ENCODE data around the gene ATP23. TPM values are rescaled to one million over a fixed set of nuclear protein-coding genes. Genes with fewer than 3 reads are reported as not detected.

ATP23 gene
- total RNA-seq, 1 donor from 2014 or later, result 3.4 TPM

DNA sequence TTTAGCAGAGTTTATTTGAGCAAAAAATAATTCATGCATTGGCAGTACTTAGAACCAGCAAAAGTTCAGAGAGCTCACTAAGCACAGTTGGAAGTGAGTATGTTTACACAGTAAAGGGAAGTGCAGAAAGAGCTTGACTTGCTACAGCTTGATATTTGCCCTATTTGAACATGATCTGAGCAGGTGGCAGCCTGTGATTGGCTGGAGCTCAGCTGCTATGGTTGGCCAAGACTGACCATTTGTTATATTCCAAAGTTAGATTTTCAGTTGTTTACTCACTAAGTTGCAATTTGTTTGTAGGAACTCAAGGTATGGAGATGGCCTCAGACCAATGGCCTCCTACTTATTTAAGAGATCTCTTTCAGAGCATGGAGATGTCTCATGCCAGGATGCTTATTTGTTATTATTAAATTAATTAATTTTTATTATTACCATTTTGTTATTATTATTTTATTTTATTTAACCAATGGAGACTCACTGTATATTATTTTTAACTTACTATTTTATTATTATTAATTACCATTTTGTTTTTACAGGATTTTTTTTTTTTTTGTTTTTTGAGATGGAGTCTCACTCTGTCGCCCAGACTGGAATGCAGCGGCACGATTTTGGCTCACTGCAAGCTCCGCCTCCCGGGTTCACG, 49.0 kb downstream of the ATP23 start:
- no peak overlapping the region for H2AFZ ChIP-seq (ENCODE audit: low read depth, low read length)
- peaks cover 2% of the 10 kb centered on the region for H3K9me3 Mint-ChIP-seq (ENCODE audit: unreplicated experiment)
- no peak overlapping the region for H3K27ac Mint-ChIP-seq (ENCODE audit: unreplicated experiment)
- no peaks in the 10 kb centered on the region for H3K27me3 ChIP-seq (ENCODE audit: insufficient read depth, low read length)
- H3K27ac ChIP-seq (ENCODE audit: low read depth, low read length), result no peak overlapping the region
- no peak for FAIRE-seq
- peaks cover 5% of the 10 kb centered on the region for H3K27me3 Mint-ChIP-seq (ENCODE audit: low read depth, unreplicated experiment)
- DNase-seq (ENCODE audit: low read depth), result no peak
- no peaks in the 10 kb centered on the region for H3K36me3 ChIP-seq (ENCODE audit: insufficient read depth, low read length)
- no peak overlapping the region for H3K4me2 ChIP-seq (ENCODE audit: low read length)
- no peak overlapping the region for H3K9ac ChIP-seq (ENCODE audit: low read length)
- H3K36me3 Mint-ChIP-seq (ENCODE audit: low read depth, unreplicated experiment), result no peaks in the 10 kb centered on the region
- no peaks in the 10 kb centered on the region for H3K79me2 ChIP-seq (ENCODE audit: insufficient read depth, low read length)
- no peak overlapping the region for H3K4me3 ChIP-seq (ENCODE audit: insufficient read depth, low read depth, low read length)
- TF ChIP-seq EZH2 (IDR thresholded peaks at IDR 0.05; ENCODE audit: insufficient read depth, low read length), result no peak
- TF ChIP-seq, protein P1, sequence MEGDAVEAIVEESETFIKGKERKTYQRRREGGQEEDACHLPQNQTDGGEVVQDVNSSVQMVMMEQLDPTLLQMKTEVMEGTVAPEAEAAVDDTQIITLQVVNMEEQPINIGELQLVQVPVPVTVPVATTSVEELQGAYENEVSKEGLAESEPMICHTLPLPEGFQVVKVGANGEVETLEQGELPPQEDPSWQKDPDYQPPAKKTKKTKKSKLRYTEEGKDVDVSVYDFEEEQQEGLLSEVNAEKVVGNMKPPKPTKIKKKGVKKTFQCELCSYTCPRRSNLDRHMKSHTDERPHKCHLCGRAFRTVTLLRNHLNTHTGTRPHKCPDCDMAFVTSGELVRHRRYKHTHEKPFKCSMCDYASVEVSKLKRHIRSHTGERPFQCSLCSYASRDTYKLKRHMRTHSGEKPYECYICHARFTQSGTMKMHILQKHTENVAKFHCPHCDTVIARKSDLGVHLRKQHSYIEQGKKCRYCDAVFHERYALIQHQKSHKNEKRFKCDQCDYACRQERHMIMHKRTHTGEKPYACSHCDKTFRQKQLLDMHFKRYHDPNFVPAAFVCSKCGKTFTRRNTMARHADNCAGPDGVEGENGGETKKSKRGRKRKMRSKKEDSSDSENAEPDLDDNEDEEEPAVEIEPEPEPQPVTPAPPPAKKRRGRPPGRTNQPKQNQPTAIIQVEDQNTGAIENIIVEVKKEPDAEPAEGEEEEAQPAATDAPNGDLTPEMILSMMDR (IDR thresholded peaks at IDR 0.05; ENCODE audit: insufficient read depth, low read depth, low read length), result no peak
- H3K9me3 ChIP-seq (ENCODE audit: insufficient read depth, low read depth, low read length), result no peaks in the 10 kb centered on the region
- H3K4me3 Mint-ChIP-seq (ENCODE audit: unreplicated experiment), result no peak overlapping the region
- H3K4me1 ChIP-seq (ENCODE audit: insufficient read depth, low read length), result no peaks in the 10 kb centered on the region
- H3K4me1 Mint-ChIP-seq (ENCODE audit: low read depth, unreplicated experiment), result no peaks in the 10 kb centered on the region
- no peaks in the 10 kb centered on the region for H4K20me1 ChIP-seq (ENCODE audit: insufficient read depth, low read length)

DNA sequence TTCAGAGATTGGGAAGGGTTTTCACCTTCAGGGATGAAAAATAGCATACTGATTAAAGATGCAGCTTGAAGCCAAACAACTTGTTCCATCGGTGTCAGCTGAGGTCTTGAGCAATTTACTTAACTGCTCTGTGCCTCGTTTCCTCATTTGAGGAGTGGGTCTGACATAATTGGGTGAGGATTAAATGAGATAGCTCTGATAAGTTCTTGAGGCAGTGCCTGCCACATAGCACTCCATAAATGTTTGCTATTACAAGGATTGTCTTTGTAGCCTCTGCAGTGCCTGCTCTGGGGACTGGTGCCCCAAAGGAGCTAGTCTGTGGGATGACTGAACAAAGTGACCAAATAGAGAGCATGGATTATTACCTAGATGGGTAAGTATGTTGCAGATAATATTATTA, 50.6 kb downstream of the ATP23 start:
- no peak overlapping the region for H3K4me3 Mint-ChIP-seq (ENCODE audit: unreplicated experiment)
- H3K79me2 ChIP-seq (ENCODE audit: insufficient read depth, low read length), result no peaks in the 10 kb centered on the region
- peaks cover 5% of the 10 kb centered on the region for H3K9me3 Mint-ChIP-seq (ENCODE audit: unreplicated experiment)
- no peak overlapping the region for H3K27ac ChIP-seq (ENCODE audit: low read depth, low read length)
- peaks cover 5% of the 10 kb centered on the region for H3K27me3 Mint-ChIP-seq (ENCODE audit: low read depth, unreplicated experiment)
- H3K9ac ChIP-seq (ENCODE audit: low read length), result no peak overlapping the region
- H3K9me3 ChIP-seq (ENCODE audit: insufficient read depth, low read depth, low read length), result peaks cover 1% of the 10 kb centered on the region
- H3K4me3 ChIP-seq (ENCODE audit: insufficient read depth, low read depth, low read length), result no peak overlapping the region
- DNase-seq (ENCODE audit: low read depth) (no peak), FAIRE-seq (no peak)
- no peaks in the 10 kb centered on the region for H3K36me3 ChIP-seq (ENCODE audit: insufficient read depth, low read length)
- TF ChIP-seq EZH2 (IDR thresholded peaks at IDR 0.05; ENCODE audit: insufficient read depth, low read length), result no peak
- TF ChIP-seq, protein P1 (IDR thresholded peaks at IDR 0.05; ENCODE audit: insufficient read depth, low read depth, low read length), result no peak
- no peaks in the 10 kb centered on the region for H3K4me1 ChIP-seq (ENCODE audit: insufficient read depth, low read length)
- no peak overlapping the region for H2AFZ ChIP-seq (ENCODE audit: low read depth, low read length)
- H3K27ac Mint-ChIP-seq (ENCODE audit: unreplicated experiment), result no peak overlapping the region
- H3K36me3 Mint-ChIP-seq (ENCODE audit: low read depth, unreplicated experiment), result no peaks in the 10 kb centered on the region
- H4K20me1 ChIP-seq (ENCODE audit: insufficient read depth, low read length), result no peaks in the 10 kb centered on the region
- no peaks in the 10 kb centered on the region for H3K4me1 Mint-ChIP-seq (ENCODE audit: low read depth, unreplicated experiment)
- no peaks in the 10 kb centered on the region for H3K27me3 ChIP-seq (ENCODE audit: insufficient read depth, low read length)
- H3K4me2 ChIP-seq (ENCODE audit: low read length), result no peak overlapping the region

DNA sequence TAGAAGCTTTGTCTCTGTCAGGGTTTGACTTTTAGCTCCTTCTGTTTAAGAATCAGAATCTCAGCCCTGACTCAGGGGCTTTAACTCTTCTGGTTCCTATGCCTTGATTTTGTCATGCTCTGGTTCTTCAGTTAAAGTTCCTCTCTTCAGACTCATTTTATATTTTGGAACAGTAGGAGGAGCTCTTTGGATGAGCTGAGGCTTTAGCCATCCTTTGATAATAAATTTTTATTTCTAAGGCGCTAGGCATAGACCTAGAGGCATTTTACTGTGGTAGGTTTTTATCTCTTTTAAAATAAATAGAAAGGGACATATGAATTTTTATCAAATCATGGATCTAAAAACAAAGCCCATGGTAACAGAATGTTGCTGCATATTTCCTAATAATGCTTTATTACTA, 51.7 kb downstream of the ATP23 start:
- Histone ChIP-seq H3K27me3 (ENCODE audit: insufficient read depth, low read length) (no peaks in the 10 kb centered on the region), H3K9me3 (ENCODE audit: insufficient read depth, low read depth, low read length) (peaks cover 3% of the 10 kb centered on the region)
- no peaks in the 10 kb centered on the region for H3K4me1 Mint-ChIP-seq (ENCODE audit: low read depth, unreplicated experiment)

More for the DNA sequence above, 51.7 kb downstream of the ATP23 start:
- Histone ChIP-seq H3K4me3 (ENCODE audit: insufficient read depth, low read depth, low read length) (no peak overlapping the region), H3K4me1 (ENCODE audit: insufficient read depth, low read length) (no peaks in the 10 kb centered on the region), H3K4me2 (ENCODE audit: low read length) (no peak overlapping the region), H4K20me1 (ENCODE audit: insufficient read depth, low read length) (no peaks in the 10 kb centered on the region), H3K79me2 (ENCODE audit: insufficient read depth, low read length) (no peaks in the 10 kb centered on the region), H3K36me3 (ENCODE audit: insufficient read depth, low read length) (no peaks in the 10 kb centered on the region), H2AFZ (ENCODE audit: low read depth, low read length) (no peak overlapping the region), H3K27ac (ENCODE audit: low read depth, low read length) (no peak overlapping the region), H3K9ac (ENCODE audit: low read length) (no peak overlapping the region)
- H3K27me3 Mint-ChIP-seq (ENCODE audit: low read depth, unreplicated experiment), result peaks cover 5% of the 10 kb centered on the region
- FAIRE-seq (no peak), DNase-seq (ENCODE audit: low read depth) (no peak)
- H3K36me3 Mint-ChIP-seq (ENCODE audit: low read depth, unreplicated experiment), result no peaks in the 10 kb centered on the region
- no peak for TF ChIP-seq EZH2 (IDR thresholded peaks at IDR 0.05; ENCODE audit: insufficient read depth, low read length)
- TF ChIP-seq, protein P1 (IDR thresholded peaks at IDR 0.05; ENCODE audit: insufficient read depth, low read depth, low read length), result no peak
- H3K27ac Mint-ChIP-seq (ENCODE audit: unreplicated experiment), result no peak overlapping the region
- peaks cover 7% of the 10 kb centered on the region for H3K9me3 Mint-ChIP-seq (ENCODE audit: unreplicated experiment)
- no peak overlapping the region for H3K4me3 Mint-ChIP-seq (ENCODE audit: unreplicated experiment)

Data from astrocyte (in vitro differentiated cells and primary cell).